ENCODE results near the gene JMJD4.

Gene JMJD4

DNA sequence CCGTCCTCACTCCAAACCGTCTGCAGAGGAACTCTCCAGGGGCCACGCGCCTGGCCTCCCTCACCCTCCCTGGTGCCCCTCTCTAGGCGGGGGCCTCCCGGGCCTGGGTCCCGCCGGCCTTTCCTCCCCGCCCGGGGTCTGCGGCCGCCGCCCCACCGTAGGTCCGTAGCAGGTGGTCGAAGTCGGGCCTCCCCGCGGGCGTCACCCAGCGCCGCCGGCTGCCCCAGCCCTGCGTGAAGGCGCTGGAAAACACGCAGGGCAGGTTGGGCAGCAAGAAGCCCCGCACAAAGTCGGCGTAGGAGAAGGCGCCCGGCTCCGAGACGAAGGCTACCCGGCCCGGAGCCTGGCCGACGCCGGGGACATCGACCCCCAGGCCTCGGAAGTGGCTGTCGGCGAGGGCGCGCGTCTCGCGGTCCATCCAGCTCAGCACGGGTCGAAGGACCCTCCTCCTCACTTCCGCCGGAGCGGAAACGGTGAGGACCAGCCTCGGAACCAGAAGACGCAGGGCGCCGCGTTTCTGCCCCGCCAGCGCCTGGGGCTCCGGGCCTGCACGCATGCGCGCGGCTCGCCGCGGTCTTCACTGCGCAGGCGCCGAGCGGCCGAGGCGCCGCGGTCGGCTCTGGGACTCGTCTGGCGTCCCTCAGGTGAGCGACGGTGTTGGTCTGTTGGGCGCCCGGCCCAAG lies at the start of gene JMJD4, which contains the start of gene SNAP47:
JMJD4 (minus strand) TSS at position 447 of the 683 bp plus-strand sequence; CDS start at position 418, 29 bp downstream.
SNAP47 (plus strand) TSS at position 580 of the 683 bp plus-strand sequence. CDS start 12,302 bp downstream, outside the sequence.
- H3K4me1 ChIP-seq (ENCODE audit: low read length) = peaks cover 15% of the 10 kb centered on the region
- H3K27me3 ChIP-seq (replicated peaks; ENCODE audit: insufficient read depth, low read length) = no peaks in the 10 kb centered on the region
- H3K4me2 ChIP-seq (ENCODE audit: low read depth, low read length) = peak within 1 kb of the TSS; percentile 97
- H3F3A ChIP-seq (ENCODE audit: insufficient read depth, low read length) = peaks cover 12% of the 10 kb centered on the region; the same call in 1 of the 2 replicates
- H3K79me2 ChIP-seq (ENCODE audit: low read length) = peaks cover 77% of the 10 kb centered on the region
- DNase-seq = peak; percentile 97
- H3K27ac ChIP-seq (ENCODE audit: low read length) = peak within 1 kb of the TSS; percentile 33; the same call in 1 of the 2 replicates
- no peaks in the 10 kb centered on the region for H4K20me1 ChIP-seq (ENCODE audit: insufficient read depth, low read length)
- H3K9me3 ChIP-seq (replicated peaks; ENCODE audit: insufficient read depth, low read length) = no peaks in the 10 kb centered on the region
- H2AFZ ChIP-seq (ENCODE audit: low read length) = peak within 1 kb of the TSS; percentile 81
- 0 out of 2 replicates have a peak, but pooled peaks cover 12% of the 10 kb centered on the region for H3K36me3 ChIP-seq (replicated peaks; ENCODE audit: insufficient read depth, low read length)
- peak within 1 kb of the TSS; percentile 82 for H3K4me3 ChIP-seq (ENCODE audit: low read length)
- H3K9ac ChIP-seq (ENCODE audit: low read length) = peak within 1 kb of the TSS; percentile 86
- H3K9me2 ChIP-seq (replicated peaks; ENCODE audit: insufficient read depth, low read length) = no peaks in the 10 kb centered on the region
- TF ChIP-seq, protein P1, sequence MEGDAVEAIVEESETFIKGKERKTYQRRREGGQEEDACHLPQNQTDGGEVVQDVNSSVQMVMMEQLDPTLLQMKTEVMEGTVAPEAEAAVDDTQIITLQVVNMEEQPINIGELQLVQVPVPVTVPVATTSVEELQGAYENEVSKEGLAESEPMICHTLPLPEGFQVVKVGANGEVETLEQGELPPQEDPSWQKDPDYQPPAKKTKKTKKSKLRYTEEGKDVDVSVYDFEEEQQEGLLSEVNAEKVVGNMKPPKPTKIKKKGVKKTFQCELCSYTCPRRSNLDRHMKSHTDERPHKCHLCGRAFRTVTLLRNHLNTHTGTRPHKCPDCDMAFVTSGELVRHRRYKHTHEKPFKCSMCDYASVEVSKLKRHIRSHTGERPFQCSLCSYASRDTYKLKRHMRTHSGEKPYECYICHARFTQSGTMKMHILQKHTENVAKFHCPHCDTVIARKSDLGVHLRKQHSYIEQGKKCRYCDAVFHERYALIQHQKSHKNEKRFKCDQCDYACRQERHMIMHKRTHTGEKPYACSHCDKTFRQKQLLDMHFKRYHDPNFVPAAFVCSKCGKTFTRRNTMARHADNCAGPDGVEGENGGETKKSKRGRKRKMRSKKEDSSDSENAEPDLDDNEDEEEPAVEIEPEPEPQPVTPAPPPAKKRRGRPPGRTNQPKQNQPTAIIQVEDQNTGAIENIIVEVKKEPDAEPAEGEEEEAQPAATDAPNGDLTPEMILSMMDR (IDR thresholded peaks at IDR 0.05; ENCODE audit: low read length) = no peak
- no peak for TF ChIP-seq EZH2 (optimal IDR thresholded peaks at IDR 0.05; ENCODE audit: low read depth, low read length)
- TF ChIP-seq EZH2phosphoT487 (IDR thresholded peaks at IDR 0.05; ENCODE audit: low read length) = no peak

DNA sequence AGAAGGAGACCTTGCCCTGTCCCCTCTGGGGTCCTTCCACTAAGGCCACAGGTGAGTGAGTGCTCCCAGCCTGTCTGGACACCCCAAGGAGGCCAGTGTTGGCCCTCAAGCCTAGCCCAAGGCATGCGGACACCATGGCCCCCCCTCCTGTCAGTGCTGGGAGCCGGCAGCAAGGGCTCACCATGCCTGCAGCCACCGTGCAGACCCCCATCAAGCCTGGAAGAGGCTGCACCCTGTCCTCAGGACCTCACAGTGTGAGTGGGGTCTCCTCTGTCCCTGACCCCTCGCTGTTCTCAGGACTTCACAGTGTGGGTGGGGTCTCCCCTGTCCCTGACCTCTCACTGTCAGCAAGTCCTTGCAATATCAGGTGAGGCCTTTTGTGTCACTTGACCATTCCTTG lies 47.1 kb upstream of the JMJD4 start:
- no peaks in the 10 kb centered on the region for H3K27me3 ChIP-seq (replicated peaks; ENCODE audit: insufficient read depth, low read length)
- TF ChIP-seq, protein P1 (IDR thresholded peaks at IDR 0.05; ENCODE audit: low read length) = no peak
- TF ChIP-seq EZH2phosphoT487 (IDR thresholded peaks at IDR 0.05; ENCODE audit: low read length) (no peak), EZH2 (optimal IDR thresholded peaks at IDR 0.05; ENCODE audit: low read depth, low read length) (no peak)

GRCh38 chr1:227781314-227781930 lies 46.3 kb upstream of the JMJD4 start:
- H3F3A ChIP-seq (ENCODE audit: insufficient read depth, low read length) = 0 out of 2 replicates have a peak, but pooled peaks cover 2% of the 10 kb centered on the region
- H3K9ac ChIP-seq (ENCODE audit: low read length) = no peak overlapping the region
- no peak overlapping the region for H2AFZ ChIP-seq (ENCODE audit: low read length)
- no peaks in the 10 kb centered on the region for H3K4me1 ChIP-seq (ENCODE audit: low read length)
- TF ChIP-seq EZH2phosphoT487 (IDR thresholded peaks at IDR 0.05; ENCODE audit: low read length) (no peak), EZH2 (optimal IDR thresholded peaks at IDR 0.05; ENCODE audit: low read depth, low read length) (no peak)
- TF ChIP-seq, protein P1 (IDR thresholded peaks at IDR 0.05; ENCODE audit: low read length) = no peak
- no peak for DNase-seq
- no peaks in the 10 kb centered on the region for H4K20me1 ChIP-seq (ENCODE audit: insufficient read depth, low read length)
- no peaks in the 10 kb centered on the region for H3K9me2 ChIP-seq (replicated peaks; ENCODE audit: insufficient read depth, low read length)
- no peaks in the 10 kb centered on the region for H3K9me3 ChIP-seq (replicated peaks; ENCODE audit: insufficient read depth, low read length)
- no peak overlapping the region for H3K27ac ChIP-seq (ENCODE audit: low read length)
- no peaks in the 10 kb centered on the region for H3K79me2 ChIP-seq (ENCODE audit: low read length)
- H3K4me3 ChIP-seq (ENCODE audit: low read length) = no peak overlapping the region
- no peaks in the 10 kb centered on the region for H3K27me3 ChIP-seq (replicated peaks; ENCODE audit: insufficient read depth, low read length)
- no peaks in the 10 kb centered on the region for H3K36me3 ChIP-seq (replicated peaks; ENCODE audit: insufficient read depth, low read length)
- H3K4me2 ChIP-seq (ENCODE audit: low read depth, low read length) = no peak overlapping the region

More for the DNA sequence above, 47.1 kb upstream of the JMJD4 start:
- Histone ChIP-seq H3F3A (ENCODE audit: insufficient read depth, low read length) (peaks cover 4% of the 10 kb centered on the region; the same call in 1 of the 2 replicates), H3K9ac (ENCODE audit: low read length) (no peak overlapping the region), H3K4me3 (ENCODE audit: low read length) (no peak overlapping the region), H4K20me1 (ENCODE audit: insufficient read depth, low read length) (no peaks in the 10 kb centered on the region), H3K9me3 (replicated peaks; ENCODE audit: insufficient read depth, low read length) (no peaks in the 10 kb centered on the region), H3K9me2 (replicated peaks; ENCODE audit: insufficient read depth, low read length) (no peaks in the 10 kb centered on the region), H3K36me3 (replicated peaks; ENCODE audit: insufficient read depth, low read length) (no peaks in the 10 kb centered on the region), H3K4me1 (ENCODE audit: low read length) (peaks cover 8% of the 10 kb centered on the region; the same call in 1 of the 2 replicates), H3K27ac (ENCODE audit: low read length) (no peak overlapping the region), H2AFZ (ENCODE audit: low read length) (no peak overlapping the region), H3K79me2 (ENCODE audit: low read length) (no peaks in the 10 kb centered on the region), H3K4me2 (ENCODE audit: low read depth, low read length) (no peak overlapping the region)
- no peak for DNase-seq

Measured in MM.1S (cell line).